IMR-90 (cell line): ENCODE data around the gene GNAS. TPM values are rescaled to one million over a fixed set of nuclear protein-coding genes. Genes with fewer than 3 reads are reported as not detected.

Experiments
- ATAC-seq: fragments of 200-7000 bp; cut with Tn5 transposase; 2 replicates; pipeline ENCODE4 v1.9.1; 2020; ENCODE audit warnings: low read depth, mild to moderate bottlenecking, moderate library complexity
- BruUV-seq: library from RNA; stranded (reverse); fragments of 400-500 nt; replicated peaks from 2 replicates; lab custom pipeline; 2021; lab: Mats Ljungman, UMichigan
- CTCF ChIA-PET: fragments of 300-600 bp; formaldehyde crosslinking; extraction: SDS; loops from one replicate; lab custom pipeline; 2021; ENCODE audit warnings: antibody characterized with exemption; lab: Yijun Ruan, JAX
- POLR2A ChIA-PET: fragments of 300-600 bp; sonication (Branson Sonifier 250); formaldehyde crosslinking; loops from one replicate; lab custom pipeline; 2022; ENCODE audit warnings: antibody characterized with exemption; ENCODE audit not compliant: unreplicated experiment; lab: Charles Lee
- DNase-seq: peaks from one replicate; pipeline ENCODE4 v3.0.0; 2013
- H2AFZ ChIP-seq: replicated peaks from 2 replicates; pipeline ENCODE3; 2013; ENCODE audit warnings: low read length, mild to moderate bottlenecking; ENCODE audit not compliant: poor library complexity
- H2AK5ac ChIP-seq: 2 replicates; pipeline ENCODE4 v1.6.1; 2013; ENCODE audit warnings: low read depth, low read length, inconsistent platforms
- H2AK9ac ChIP-seq: replicated peaks from 2 replicates; pipeline ENCODE3; 2013; ENCODE audit warnings: mild to moderate bottlenecking, low read depth, low read length, moderate library complexity; ENCODE audit not compliant: poor library complexity
- H2BK120ac ChIP-seq: 2 replicates; pipeline ENCODE4 v1.6.1; 2013; ENCODE audit warnings: low read depth, low read length, inconsistent platforms
- H2BK15ac ChIP-seq: 3 replicates; pipeline ENCODE4 v1.6.1; 2013; ENCODE audit warnings: low read depth, low read length, inconsistent platforms
- H2BK20ac ChIP-seq: 2 replicates; pipeline ENCODE4 v1.6.1; 2013; ENCODE audit warnings: low read depth, mild to moderate bottlenecking, inconsistent platforms, low read length, moderate library complexity
- H2BK5ac ChIP-seq: 2 replicates; pipeline ENCODE4 v1.6.1; 2013; ENCODE audit warnings: mild to moderate bottlenecking, low read depth, low read length, inconsistent platforms; ENCODE audit not compliant: poor library complexity, severe bottlenecking
- H3K14ac ChIP-seq: replicated peaks from 2 replicates; pipeline ENCODE4 v1.6.1; 2013; ENCODE audit warnings: low read depth, low read length, inconsistent platforms
- H3K18ac ChIP-seq: 2 replicates; pipeline ENCODE4 v1.6.1; 2013; ENCODE audit warnings: low read depth, low read length, control low read depth
- H3K23ac ChIP-seq: 2 replicates; pipeline ENCODE4 v1.6.1; 2013; ENCODE audit warnings: low read depth, low read length, inconsistent platforms
- H3K27ac ChIP-seq: 2 replicates; pipeline ENCODE4 v1.5.1; 2013; ENCODE audit warnings: mild to moderate bottlenecking, control low read depth, low read length; ENCODE audit not compliant: insufficient read depth
- H3K27me3 ChIP-seq: 2 replicates; pipeline ENCODE4 v1.6.1; 2013; ENCODE audit warnings: low read length; ENCODE audit not compliant: control insufficient read depth, insufficient read depth
- H3K36me3 ChIP-seq: 2 replicates; pipeline ENCODE4 v1.6.1; 2013; ENCODE audit warnings: low read length, mixed read lengths; ENCODE audit not compliant: control insufficient read depth, insufficient read depth
- H3K4ac ChIP-seq: 2 replicates; pipeline ENCODE4 v1.6.1; 2013; ENCODE audit warnings: low read depth, low read length, inconsistent platforms
- H3K4me1 ChIP-seq: 2 replicates; pipeline ENCODE4 v1.6.1; 2013; ENCODE audit warnings: low read length, mixed read lengths; ENCODE audit not compliant: control insufficient read depth, insufficient read depth
- H3K4me2 ChIP-seq: 2 replicates; pipeline ENCODE4 v1.6.1; 2013; ENCODE audit warnings: low read depth, mild to moderate bottlenecking, control low read depth, low read length, moderate library complexity
- H3K4me3 ChIP-seq: 2 replicates; pipeline ENCODE4 v1.5.1; 2013; ENCODE audit warnings: low read depth, mild to moderate bottlenecking, control low read depth, low read length, moderate library complexity; ENCODE audit not compliant: insufficient read depth
- H3K56ac ChIP-seq: 2 replicates; pipeline ENCODE4 v1.6.1; 2013; ENCODE audit warnings: low read length, inconsistent platforms; ENCODE audit not compliant: insufficient read depth; ENCODE audit errors: extremely low read depth
- H3K79me1 ChIP-seq, 2 experiments: 2 replicates each; pipeline ENCODE4 v1.6.1; 2013; ENCODE audit warnings: low read length in 2 of 2, inconsistent platforms in 1 of 2, low read depth in 1 of 2
- H3K9ac ChIP-seq: 2 replicates; pipeline ENCODE4 v1.6.1; 2013; ENCODE audit warnings: low read depth, low read length, control low read depth
- H3K9me1 ChIP-seq: 2 replicates; pipeline ENCODE4 v1.6.1; 2013; ENCODE audit warnings: low read length, inconsistent platforms; ENCODE audit not compliant: insufficient read depth
- H3K9me3 ChIP-seq: 2 replicates; pipeline ENCODE4 v1.6.1; 2013; ENCODE audit warnings: low read length; ENCODE audit not compliant: control insufficient read depth, insufficient read depth
- H4K20me1 ChIP-seq: 2 replicates; pipeline ENCODE4 v1.6.1; 2013; ENCODE audit warnings: low read length, inconsistent platforms; ENCODE audit not compliant: insufficient read depth
- H4K5ac ChIP-seq: 2 replicates; pipeline ENCODE4 v1.6.1; 2013; ENCODE audit warnings: mild to moderate bottlenecking, low read depth, low read length, control low read depth
- H4K8ac ChIP-seq, 2 experiments: 2 replicates each; pipeline ENCODE4 v1.6.1; 2013; ENCODE audit warnings: low read depth in 2 of 2, low read length in 2 of 2, control low read depth in 1 of 2, inconsistent platforms in 1 of 2
- H4K91ac ChIP-seq: 2 replicates; pipeline ENCODE4 v1.6.1; 2013; ENCODE audit warnings: low read depth, low read length, inconsistent platforms; ENCODE audit not compliant: insufficient read depth
- CEBPB ChIP-seq: IDR thresholded peaks from 2 replicates; pipeline ENCODE4 v1.6.1; 2012; ENCODE audit warnings: low read depth, low read length, improper control_type of control experiment
- MXI1 ChIP-seq: IDR thresholded peaks from 2 replicates; pipeline ENCODE4 v1.6.1; 2012; ENCODE audit warnings: low read depth, mild to moderate bottlenecking, low read length, moderate library complexity, borderline replicate concordance
- NFE2L2 ChIP-seq: fragments of 150-350 bp; IDR thresholded peaks from 2 replicates; pipeline ENCODE4 v1.6.1; 2016; ENCODE audit warnings: low read depth, mild to moderate bottlenecking, low read length
- RCOR1 ChIP-seq: IDR thresholded peaks from 2 replicates; pipeline ENCODE4 v1.6.1; 2012; ENCODE audit warnings: mild to moderate bottlenecking, low read length, improper control_type of control experiment; ENCODE audit not compliant: insufficient replicate concordance
- RFX5 ChIP-seq: IDR thresholded peaks from 2 replicates; pipeline ENCODE4 v1.8.0; 2012; ENCODE audit warnings: low read depth, mild to moderate bottlenecking, low read length, moderate library complexity
- WGBS, 2 experiments: methylation state at CpG; one replicate each; pipeline versions ENCODE4 v1.1.5 to v1.1.7; 2013; ENCODE audit warnings: missing lambda C conversion rate in 2 of 2; ENCODE audit not compliant: insufficient read length in 1 of 2; ENCODE audit errors: extremely low coverage in 2 of 2; 5-methylcytosine and 5-hydroxymethylcytosine counted together
- dilution Hi-C: fragments of 300-500 bp; cut with HindIII; formaldehyde crosslinking; loops from one replicate; pipeline ENCODE4 v1.14.3; 2018; ENCODE audit warnings: low sequenced_read_pairs; ENCODE audit not compliant: unreplicated experiment
- in situ Hi-C: fragments of 300-500 bp; cut with MboI; formaldehyde crosslinking; loops from 3 replicates; pipeline ENCODE4 v1.14.3; 2019; ENCODE audit warnings: low sequenced_read_pairs, inconsistent platforms, mixed read lengths
- intact Hi-C: fragments of 100-400 bp; cut with micrococcal nuclease; formaldehyde crosslinking; loops from 2 replicates; pipeline ENCODE4 v1.10.0; 2022
- polyA plus RNA-seq, 3 experiments: library from polyadenylated mRNA; depleted of rRNA; stranded (reverse); fragments of >200 nt; gene quantifications; 2 replicates each; pipeline ENCODE4 v1.2.3, GENCODE V29; 2012; ENCODE audit warnings: low replicate concordance in 1 of 3
- total RNA-seq: library from RNA; depleted of rRNA; stranded (reverse); fragments of >200 nt; gene quantifications from 2 replicates; pipeline ENCODE4 v1.2.3, GENCODE V29; 2012
- TF ChIP-seq, protein P1 (sequence below): fragments of 150-350 bp; IDR thresholded peaks from 2 replicates; pipeline ENCODE4 v1.6.1; 2017; ENCODE audit warnings: mild to moderate bottlenecking, antibody characterized with exemption, low read length, low read depth

The GNAS gene
- total and polyA plus RNA-seq, 2 of the 4 experiments (the other 2 are of a cell fraction), result 397 to 1,356 TPM

DNA sequence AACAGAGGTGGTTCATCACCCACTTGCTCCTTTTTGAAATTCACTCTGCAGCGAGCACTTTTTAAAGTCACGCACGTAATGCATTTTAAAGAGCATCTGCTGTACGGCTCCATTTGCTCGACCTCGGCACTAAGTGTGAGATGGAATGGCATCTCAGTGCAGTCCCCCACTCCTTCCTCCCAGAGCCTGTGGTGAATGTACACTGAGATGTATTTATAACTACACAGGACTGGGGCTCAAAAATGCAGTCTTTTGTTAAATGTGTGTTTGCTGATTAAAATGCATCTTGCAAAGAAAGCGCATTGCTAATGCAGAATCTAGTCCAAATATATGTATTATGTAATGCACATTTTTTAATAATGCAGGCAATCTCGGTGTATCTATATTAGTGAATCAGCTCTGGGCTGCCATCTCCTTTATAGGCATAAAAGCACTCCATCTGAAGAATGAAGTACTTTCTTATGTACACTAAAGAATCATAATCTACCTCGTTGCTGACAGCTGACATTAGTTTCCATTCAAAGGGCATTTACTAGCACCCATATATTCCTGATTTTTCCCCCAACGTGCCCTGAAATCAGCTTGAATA is 15.8 kb upstream of the GNAS start:
- Histone ChIP-seq H2BK120ac (no peak overlapping the region), H2AK5ac (no peak overlapping the region), H3K4ac (no peak overlapping the region), H4K5ac (no peak overlapping the region), H3K23ac (no peak overlapping the region), H3K36me3 (peaks cover 7% of the 10 kb centered on the region; the same call in 1 of the 2 replicates), H4K8ac (no peak overlapping the region), H3K4me3 (no peak overlapping the region), H3K9ac (no peak overlapping the region), H3K27ac (no peak overlapping the region), H3K18ac (no peak overlapping the region), H3K9me1 (no peaks in the 10 kb centered on the region; the same call in 1 of the 2 replicates), H3K27me3 (peaks cover 34% of the 10 kb centered on the region), H2BK5ac (no peak overlapping the region), H3K14ac (no peak overlapping the region), H3K56ac (no peak overlapping the region), H2AFZ (no peak overlapping the region), H2BK15ac (no peak overlapping the region), H2BK20ac (no peak overlapping the region), H3K79me1 (no peaks in the 10 kb centered on the region), H3K9me3 (no peaks in the 10 kb centered on the region), H3K4me1 (no peaks in the 10 kb centered on the region; the same call in 1 of the 2 replicates), H2AK9ac (no peak overlapping the region), H4K91ac (no peak overlapping the region), H3K4me2 (no peak overlapping the region), H4K20me1 (no peaks in the 10 kb centered on the region)
- no CpG with 5 or more reads among the region's 10 CpGs for WGBS, 2 experiments
- POLR2A ChIA-PET, result no interaction called here
- no TSS peak for BruUV-seq
- DNase-seq (no peak), ATAC-seq (no peak)
- in situ Hi-C loops (no loop called here), intact Hi-C loops (loop anchor here (10.0 kb wide), 1 partner anchor 602 kb away; no protein-coding TSS in a partner anchor), dilution Hi-C loops (no loop called here)
- CTCF ChIA-PET, result interaction anchor here (0.8 kb wide), 1 partner anchor 15 kb away, joined by 5 read pairs; no protein-coding TSS in a partner anchor
- no peak for TF ChIP-seq NFE2L2
- no peak for TF ChIP-seq CEBPB
- no peak for TF ChIP-seq RFX5
- TF ChIP-seq RCOR1, result no peak
- TF ChIP-seq, protein P1, sequence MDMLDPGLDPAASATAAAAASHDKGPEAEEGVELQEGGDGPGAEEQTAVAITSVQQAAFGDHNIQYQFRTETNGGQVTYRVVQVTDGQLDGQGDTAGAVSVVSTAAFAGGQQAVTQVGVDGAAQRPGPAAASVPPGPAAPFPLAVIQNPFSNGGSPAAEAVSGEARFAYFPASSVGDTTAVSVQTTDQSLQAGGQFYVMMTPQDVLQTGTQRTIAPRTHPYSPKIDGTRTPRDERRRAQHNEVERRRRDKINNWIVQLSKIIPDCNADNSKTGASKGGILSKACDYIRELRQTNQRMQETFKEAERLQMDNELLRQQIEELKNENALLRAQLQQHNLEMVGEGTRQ, result no peak
- no peak for TF ChIP-seq MXI1
